GM18499 (cell line): ENCODE data around the gene CEL.
"Not testable (repeated sequence)": the region's sequence is repeated elsewhere in the genome, so short reads cannot be mapped to it uniquely, and the experiment has no call there.

Experiments used
- ATAC-seq: cut with Tn5 transposase; IDR thresholded peaks from one replicate; pipeline ENCODE4 v1.9.1; 2021; ENCODE audit warnings: moderate number of reproducible peaks; ENCODE audit not compliant: insufficient read depth, unreplicated experiment

CEL gene

GRCh38 chr9:133061764-133062145 lies at the start of gene CEL:
Gene CEL, plus strand, starts transcription at chr9:133061981. Its CDS starts 22 bp downstream, at chr9:133062003.
- ATAC-seq, result not testable (repeated sequence)

GRCh38 chr9:133014696-133015095 lies 47.1 kb upstream of the CEL start:
- no peak for ATAC-seq

DNA sequence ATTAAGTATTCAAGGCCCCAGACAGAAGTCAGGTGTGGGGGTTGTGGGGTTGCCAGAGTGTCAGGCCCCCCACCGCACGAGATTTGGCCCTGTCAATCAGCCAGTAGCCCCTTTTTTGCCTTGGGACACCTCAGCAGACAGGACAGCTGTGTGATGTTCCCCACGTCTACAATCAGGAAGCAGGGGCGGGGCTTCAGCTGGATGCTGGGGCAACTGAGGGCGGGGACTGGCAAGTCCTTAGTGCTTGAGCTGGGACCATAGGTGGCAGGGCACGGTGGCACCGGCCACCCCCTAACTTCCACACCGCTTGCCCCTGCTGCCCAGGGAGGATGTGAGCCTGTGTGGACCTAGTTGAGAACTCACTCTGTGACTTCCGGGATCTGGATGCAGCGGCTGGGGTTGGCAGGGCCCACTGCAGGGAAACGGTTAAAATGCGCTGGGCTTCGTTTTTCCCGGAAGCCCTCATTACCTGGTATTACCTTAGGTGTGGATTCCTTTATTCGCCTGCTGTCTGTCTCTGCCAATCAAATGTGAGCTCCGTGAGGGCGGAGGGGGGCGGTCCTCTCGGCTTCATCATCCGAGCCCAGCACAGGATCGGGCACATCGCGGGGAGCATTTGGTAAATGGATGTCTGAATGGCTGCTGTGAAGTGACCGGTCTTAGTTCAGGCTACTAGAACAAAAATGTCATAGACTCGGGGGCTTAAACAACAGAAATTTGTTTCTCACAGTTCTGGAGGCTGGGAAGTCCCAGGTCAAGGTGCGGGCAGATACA lies 38.5 kb upstream of the CEL start:
- no peak for ATAC-seq

GRCh38 chr9:133026426-133026825 lies 35.4 kb upstream of the CEL start:
- ATAC-seq, result no peak

DNA sequence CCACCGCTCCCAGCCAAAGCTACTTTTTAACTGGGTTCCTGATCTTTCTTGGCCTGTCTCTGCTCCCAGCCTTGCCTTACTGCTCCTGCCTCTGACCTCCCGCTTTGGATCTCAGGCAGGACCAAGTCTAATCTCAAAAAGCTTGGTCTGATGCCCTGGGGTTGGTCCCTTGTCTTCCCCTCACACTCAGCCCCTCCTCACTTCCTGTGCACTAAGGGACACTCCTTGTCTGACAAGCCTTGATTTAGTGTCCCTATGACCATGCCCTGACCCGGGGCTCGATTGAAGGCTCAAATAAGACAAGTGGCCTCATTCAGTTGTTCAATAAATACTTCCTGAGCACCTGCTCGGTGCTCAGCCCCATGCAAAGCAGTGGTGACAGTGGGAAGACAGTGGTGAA lies 34.6 kb upstream of the CEL start:
- no peak for ATAC-seq

DNA sequence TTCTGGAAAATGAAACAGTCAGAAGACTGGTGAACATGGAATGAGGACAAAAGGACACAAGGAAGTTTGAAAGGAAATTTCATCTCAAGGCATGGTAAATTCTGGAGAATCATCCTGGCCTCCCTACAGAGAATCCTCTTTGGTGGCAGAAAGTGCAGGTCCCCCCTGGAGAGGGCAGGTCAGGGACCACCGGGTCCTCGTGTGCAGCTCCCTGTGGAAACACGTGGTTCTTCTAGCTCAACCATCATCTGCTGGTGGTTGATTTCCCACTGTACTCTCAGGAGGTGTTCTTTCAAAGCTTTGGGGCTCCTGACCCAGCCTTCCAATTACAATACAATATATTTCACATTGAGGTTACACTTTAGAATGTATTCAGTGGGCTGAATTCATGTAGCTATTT lies 33.6 kb upstream of the CEL start:
- no peak for ATAC-seq

DNA sequence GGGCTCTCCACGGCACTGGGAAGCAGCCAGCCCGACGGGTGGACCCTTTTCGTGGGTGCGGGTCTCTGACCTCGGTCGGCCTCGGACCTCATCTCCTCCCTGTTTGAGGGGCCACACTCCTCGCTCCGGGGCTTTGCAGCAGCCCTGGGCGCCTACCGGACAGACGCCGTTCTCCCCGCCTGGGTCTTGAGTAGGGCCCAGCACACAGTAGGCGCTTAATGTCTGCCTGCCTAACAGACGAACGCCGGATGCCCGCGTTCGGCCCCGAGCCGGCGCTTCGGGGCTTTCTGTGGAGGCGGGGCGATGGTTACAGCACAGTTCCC lies 31.8 kb upstream of the CEL start:
- no peak for ATAC-seq

DNA sequence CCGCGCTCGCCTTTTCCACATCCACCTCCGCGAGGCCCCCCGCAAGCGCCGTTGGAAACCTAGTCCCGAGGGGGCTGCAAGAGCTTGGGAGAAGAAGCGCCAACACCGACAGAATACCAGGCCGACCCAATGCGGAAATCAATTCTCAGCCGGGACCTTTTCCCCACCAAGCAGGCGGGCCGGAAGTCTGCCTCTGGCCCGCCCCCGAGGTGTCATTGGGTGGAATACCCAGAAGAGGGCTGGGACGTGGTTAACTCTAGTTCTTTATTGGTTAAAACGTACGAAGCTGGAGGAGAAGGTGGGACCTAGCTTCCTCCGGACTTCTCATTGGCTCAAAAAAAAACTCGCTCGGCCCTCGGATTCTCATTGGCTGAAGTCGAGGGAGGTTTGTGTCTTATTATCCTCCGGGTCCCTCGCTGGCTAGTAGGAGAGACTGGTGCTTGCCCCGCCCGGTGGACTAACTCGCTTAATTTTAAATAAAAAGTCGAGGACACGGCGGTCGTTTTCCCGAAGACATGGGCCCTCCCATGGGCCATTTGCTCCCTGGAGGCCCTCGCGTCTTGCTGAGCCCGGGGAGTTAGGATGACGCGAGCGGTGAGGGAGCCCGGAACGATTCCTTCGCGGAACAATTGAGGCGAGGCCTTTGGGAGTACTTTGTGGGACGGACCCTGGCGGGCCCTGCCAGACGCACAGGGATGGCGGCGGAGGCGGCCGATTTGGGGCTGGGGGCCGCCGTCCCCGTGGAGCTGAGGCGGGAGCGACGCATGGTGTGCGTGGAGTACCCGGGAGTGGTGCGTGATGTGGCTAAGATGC lies 31.3 kb upstream of the CEL start, which contains the start of gene GTF3C5:
GTF3C5 (plus strand) TSS at position 681 of the 813 bp plus-strand sequence; CDS start at position 696, 15 bp downstream.
- peak; percentile 92 for ATAC-seq

DNA sequence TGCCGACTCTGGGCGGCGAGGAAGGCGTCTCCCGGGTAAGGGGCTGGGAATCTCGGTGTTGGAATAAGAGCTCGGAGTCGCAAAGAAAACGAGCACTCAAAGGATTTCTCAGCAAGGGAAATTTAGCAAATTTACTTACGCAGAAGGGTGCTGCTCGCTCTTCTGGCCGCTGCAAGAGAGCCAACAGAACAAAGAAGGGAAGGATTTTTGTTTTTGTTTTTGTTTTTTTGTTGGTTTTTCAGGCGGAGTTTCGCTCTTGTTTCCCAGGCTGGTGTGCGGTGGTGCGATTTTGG lies 30.7 kb upstream of the CEL start:
- ATAC-seq, result no peak

DNA sequence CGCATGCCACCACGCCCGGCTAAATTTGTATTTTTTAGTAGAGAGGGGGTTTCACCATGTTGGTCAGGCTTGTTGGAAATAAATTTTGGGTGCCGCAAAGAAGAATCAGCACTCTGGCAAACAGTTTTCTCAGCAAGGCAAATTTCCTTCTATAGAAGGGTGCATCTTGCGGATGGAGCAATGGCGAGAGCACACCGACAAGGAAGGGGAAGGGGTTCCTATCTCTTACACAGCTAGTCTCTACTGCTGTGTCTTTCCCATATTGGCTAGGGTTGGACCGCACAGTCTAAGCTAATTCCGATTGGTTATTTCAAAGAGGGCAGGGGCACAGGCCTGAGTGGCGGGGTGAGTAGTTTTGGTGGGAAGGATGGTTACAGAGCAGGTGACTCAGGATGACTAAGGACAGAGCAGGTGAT lies 30.3 kb upstream of the CEL start:
- no peak for ATAC-seq

DNA sequence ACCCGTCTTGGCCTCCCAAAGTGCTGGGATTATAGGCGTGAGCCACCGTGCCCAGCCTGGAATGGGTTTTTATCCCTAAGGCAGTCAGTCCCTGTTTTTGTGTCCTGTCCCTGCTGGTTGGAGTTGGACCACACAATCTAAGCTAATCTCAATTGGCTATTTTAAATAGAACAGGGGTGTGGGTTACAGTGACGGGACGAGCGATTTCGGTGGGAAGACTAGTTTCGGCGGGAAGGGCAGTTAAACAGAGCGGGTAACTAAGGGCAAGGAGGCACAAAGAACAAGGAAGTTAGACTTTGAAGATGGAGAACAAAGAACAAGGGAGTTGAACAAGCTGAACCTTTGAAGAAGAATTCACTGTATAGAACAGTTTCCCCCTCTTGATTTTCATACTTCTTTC lies 29.6 kb upstream of the CEL start:
- ATAC-seq, result no peak

GRCh38 chr9:133035669-133036068 lies 26.1 kb upstream of the CEL start:
- ATAC-seq, result no peak

DNA sequence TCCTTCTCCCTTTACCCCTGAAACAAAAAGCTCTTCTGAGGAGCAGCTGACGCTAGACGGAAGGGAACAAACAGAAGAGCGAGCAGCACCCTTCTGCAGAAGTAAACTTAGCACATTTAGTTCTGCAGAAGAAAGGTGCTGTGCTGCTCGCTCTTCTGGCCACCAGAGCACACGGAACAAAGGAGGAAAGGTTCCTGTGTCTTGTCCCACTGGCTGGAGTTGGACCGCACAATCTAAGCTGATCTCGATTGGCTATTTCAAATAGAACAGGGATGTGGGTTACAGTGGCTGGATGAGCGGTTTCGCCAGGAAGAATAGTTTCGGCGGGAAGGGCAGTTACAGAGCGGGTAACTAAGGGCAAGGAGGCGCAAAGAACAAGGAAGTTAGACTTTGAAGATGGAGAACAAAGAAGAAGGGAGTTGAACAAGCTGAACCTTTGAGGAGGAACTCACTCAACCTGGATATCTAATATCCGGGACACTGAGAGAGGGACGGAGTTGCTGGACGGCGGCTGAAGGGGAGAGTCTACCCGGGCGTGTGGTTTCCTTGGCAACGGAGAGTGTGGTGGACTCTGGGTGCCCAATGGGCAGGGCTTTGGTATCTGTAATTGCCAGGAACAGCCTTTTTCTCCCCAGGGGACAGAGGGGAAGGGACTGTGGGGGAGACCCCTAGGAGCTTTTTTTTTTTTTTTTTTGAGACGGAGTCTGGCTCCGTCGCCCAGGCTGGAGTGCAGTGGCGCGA lies 23.8 kb upstream of the CEL start:
- ATAC-seq, result no peak

GRCh38 chr9:133040892-133041479 lies 20.8 kb upstream of the CEL start:
- not testable (repeated sequence) for ATAC-seq

GRCh38 chr9:133041958-133042357 lies 19.8 kb upstream of the CEL start:
- no peak for ATAC-seq

DNA sequence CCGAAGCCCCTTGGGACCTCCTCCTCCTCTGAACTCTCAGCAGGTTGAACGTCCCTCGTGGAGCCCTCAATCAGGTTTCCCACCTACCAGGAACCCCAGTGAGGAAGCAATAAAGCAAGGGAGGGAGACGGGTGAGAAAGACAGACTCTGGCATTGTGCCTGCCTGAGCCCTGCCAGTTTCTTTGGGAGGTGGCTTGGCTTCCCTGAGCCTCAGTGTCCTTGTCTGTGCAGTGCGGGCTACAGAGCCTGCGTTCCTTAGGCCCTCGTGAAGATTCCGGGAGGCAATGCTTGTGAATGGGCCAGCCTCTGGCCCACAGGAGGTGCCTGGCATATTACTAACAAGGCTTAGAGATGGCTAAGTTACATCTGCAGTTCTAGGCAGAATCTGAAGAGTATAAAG lies 19.1 kb upstream of the CEL start:
- no peak for ATAC-seq

DNA sequence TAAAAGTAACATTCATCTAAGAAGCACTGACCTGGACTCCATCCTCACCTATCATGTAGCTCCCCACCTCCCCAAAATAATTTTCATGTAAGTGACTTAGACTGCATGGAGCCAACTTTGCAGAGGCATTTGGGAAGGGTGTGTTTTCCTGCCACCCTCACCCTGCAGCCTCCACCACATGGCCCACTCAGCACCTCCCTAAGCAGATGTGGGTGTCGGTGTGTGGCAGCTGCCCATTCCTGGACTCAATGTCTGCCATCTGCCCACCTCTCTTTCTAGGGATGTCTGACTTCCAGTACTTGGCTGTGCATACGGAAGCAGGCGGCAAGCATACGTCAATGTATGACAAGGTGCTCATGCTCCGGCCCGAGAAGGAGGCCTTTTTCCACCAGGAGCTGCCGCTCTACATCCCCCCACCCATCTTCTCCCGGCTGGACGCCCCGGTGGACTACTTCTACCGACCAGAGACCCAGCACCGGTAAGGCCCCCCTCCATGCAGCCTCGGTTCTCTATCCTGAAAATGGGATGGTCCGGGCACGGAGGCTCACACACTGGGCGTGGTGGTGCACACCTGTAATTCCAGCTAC lies 18.2 kb upstream of the CEL start:
- ATAC-seq, result no peak

- no peak for ATAC-seq
Observed at GRCh38 chr9:133044125-133044524, 17.7 kb upstream of the CEL start.

DNA sequence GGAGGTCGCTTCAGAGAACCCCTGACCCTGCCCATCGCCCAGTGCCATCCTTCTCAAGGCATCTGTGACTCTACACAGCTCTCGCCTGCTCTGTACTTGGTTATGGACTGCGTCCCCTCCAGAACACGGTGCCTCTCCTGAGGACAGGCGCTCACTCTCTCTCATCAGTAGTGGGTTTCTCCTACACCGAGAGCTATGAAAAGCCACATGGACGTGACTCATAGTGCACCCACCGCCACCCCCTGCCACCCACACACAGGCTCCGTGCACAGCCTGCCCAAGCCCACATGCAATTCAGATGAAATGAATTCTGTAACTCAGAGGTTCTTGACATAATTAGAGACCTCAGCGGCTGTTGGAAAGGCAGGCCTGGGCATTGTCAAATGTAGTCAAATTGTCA lies 17.1 kb upstream of the CEL start:
- ATAC-seq, result no peak

DNA sequence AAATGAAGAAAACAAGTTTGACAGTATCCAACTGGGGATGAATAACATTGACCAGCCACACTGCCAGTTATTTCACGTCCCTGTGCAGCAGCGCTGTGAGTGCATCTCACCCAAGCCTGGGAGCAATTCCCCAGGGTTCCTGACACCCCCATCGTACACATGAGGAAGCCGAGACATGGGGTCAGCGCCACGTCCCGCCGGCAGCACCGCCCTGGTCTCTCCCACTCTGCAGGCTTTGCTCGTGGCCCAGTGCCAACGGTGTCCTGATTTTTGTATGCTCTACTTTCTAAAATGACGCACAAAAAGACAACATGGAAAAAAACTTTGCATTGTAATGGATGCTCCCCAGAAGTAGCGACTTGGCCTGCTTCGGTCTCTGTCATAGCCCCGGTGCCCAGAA lies 16.6 kb upstream of the CEL start:
- no peak for ATAC-seq
